ENCODE data around the gene ITSN1. TPM values are rescaled to one million over a fixed set of nuclear protein-coding genes. Genes with fewer than 3 reads are reported as not detected.
A peak's percentile ranks its signal among the peaks of the same experiment; 100 is the strongest.

Gene ITSN1
- total RNA-seq, 3 donors from 2014 or later = 39.5 to 113 (median 58.3) TPM

- TF ChIP-seq POLR2A (IDR thresholded peaks at IDR 0.05) (no peak), POLR2AphosphoS5 (IDR thresholded peaks at IDR 0.05) (no peak), CTCF (IDR thresholded peaks at IDR 0.05) (no peak)
- Histone ChIP-seq H3K36me3 (no peaks in the 10 kb centered on the region), H3K27ac (no peak overlapping the region), H3K4me3 (no peak overlapping the region), H3K4me1 (no peaks in the 10 kb centered on the region), H3K9me3 (no peaks in the 10 kb centered on the region), H3K27me3 (no peaks in the 10 kb centered on the region)
- no peak for DNase-seq (ENCODE audit: low spot score in 2 of 2)
- intact Hi-C loops (cut with DNase I; ENCODE audit: low total_unique reads) = loop anchor here (10.0 kb wide), 1 partner anchor 156 kb away; no protein-coding TSS in a partner anchor
These were observed 296.9 kb downstream of the ITSN1 start for GRCh38 chr21:33939226-33939625.

- Histone ChIP-seq H3K4me1 (no peaks in the 10 kb centered on the region), H3K36me3 (no peaks in the 10 kb centered on the region), H3K4me3 (no peak overlapping the region), H3K27me3 (no peaks in the 10 kb centered on the region), H3K9me3 (no peaks in the 10 kb centered on the region), H3K27ac (peak overlapping the region in 1 of 2 donors; percentile 53)
- intact Hi-C loops (cut with DNase I; ENCODE audit: low total_unique reads) = no loop called here
- no peak for DNase-seq (ENCODE audit: low spot score in 2 of 2)
- no peak for TF ChIP-seq POLR2A (IDR thresholded peaks at IDR 0.05)
- no peak for TF ChIP-seq POLR2AphosphoS5 (IDR thresholded peaks at IDR 0.05)
- TF ChIP-seq CTCF (IDR thresholded peaks at IDR 0.05) = no peak
These were observed 298.0 kb downstream of the ITSN1 start for GRCh38 chr21:33940164-33940880.

- Histone ChIP-seq H3K27ac (peak overlapping the region in 1 of 2 donors; percentile 53), H3K4me1 (no peaks in the 10 kb centered on the region), H3K27me3 (no peaks in the 10 kb centered on the region), H3K4me3 (no peak overlapping the region), H3K36me3 (no peaks in the 10 kb centered on the region), H3K9me3 (no peaks in the 10 kb centered on the region)
- TF ChIP-seq POLR2AphosphoS5 (IDR thresholded peaks at IDR 0.05) (no peak), POLR2A (IDR thresholded peaks at IDR 0.05) (no peak), CTCF (IDR thresholded peaks at IDR 0.05) (no peak)
- intact Hi-C loops (cut with DNase I; ENCODE audit: low total_unique reads) = no loop called here
- no peak for DNase-seq (ENCODE audit: low spot score in 2 of 2)
These were observed 298.6 kb downstream of the ITSN1 start for GRCh38 chr21:33940881-33941245.

- intact Hi-C loops (cut with DNase I; ENCODE audit: low total_unique reads) = no loop called here
- Histone ChIP-seq H3K27me3 (no peaks in the 10 kb centered on the region), H3K4me1 (no peaks in the 10 kb centered on the region), H3K4me3 (no peak overlapping the region), H3K9me3 (no peaks in the 10 kb centered on the region), H3K27ac (no peak overlapping the region), H3K36me3 (no peaks in the 10 kb centered on the region)
- no peak for TF ChIP-seq POLR2A (IDR thresholded peaks at IDR 0.05)
- TF ChIP-seq POLR2AphosphoS5 (IDR thresholded peaks at IDR 0.05) = no peak
- TF ChIP-seq CTCF (IDR thresholded peaks at IDR 0.05) = no peak
- no peak for DNase-seq (ENCODE audit: low spot score in 2 of 2)
These were observed 300.1 kb downstream of the ITSN1 start for GRCh38 chr21:33942426-33942825.

- Histone ChIP-seq H3K4me3 (no peak overlapping the region), H3K27ac (no peak overlapping the region), H3K4me1 (peaks cover 0 to 4% of the 10 kb centered on the region in 2 donors), H3K36me3 (no peaks in the 10 kb centered on the region), H3K27me3 (no peaks in the 10 kb centered on the region), H3K9me3 (no peaks in the 10 kb centered on the region)
- intact Hi-C loops (cut with DNase I; ENCODE audit: low total_unique reads) = no loop called here
- DNase-seq (ENCODE audit: low spot score in 2 of 2) = no peak
- TF ChIP-seq POLR2A (IDR thresholded peaks at IDR 0.05) (no peak), CTCF (IDR thresholded peaks at IDR 0.05) (no peak), POLR2AphosphoS5 (IDR thresholded peaks at IDR 0.05) (no peak)
These were observed 301.0 kb downstream of the ITSN1 start for GRCh38 chr21:33943293-33943692.
